Astrocyte (in vitro differentiated cells and primary cell): Measurements from ENCODE around the gene UTF1.

Experiments
- CTCF ChIP-seq: IDR thresholded peaks from 2 replicates; pipeline ENCODE4 v1.5.1; 2011; ENCODE audit warnings: low read depth, mild to moderate bottlenecking, inconsistent platforms, low read length, moderate library complexity; ENCODE audit not compliant: insufficient read depth
- EZH2 ChIP-seq: IDR thresholded peaks from 2 replicates; pipeline ENCODE4 v1.6.1; 2012; ENCODE audit warnings: mild to moderate bottlenecking, low read length, inconsistent platforms; ENCODE audit not compliant: insufficient read depth

DNA sequence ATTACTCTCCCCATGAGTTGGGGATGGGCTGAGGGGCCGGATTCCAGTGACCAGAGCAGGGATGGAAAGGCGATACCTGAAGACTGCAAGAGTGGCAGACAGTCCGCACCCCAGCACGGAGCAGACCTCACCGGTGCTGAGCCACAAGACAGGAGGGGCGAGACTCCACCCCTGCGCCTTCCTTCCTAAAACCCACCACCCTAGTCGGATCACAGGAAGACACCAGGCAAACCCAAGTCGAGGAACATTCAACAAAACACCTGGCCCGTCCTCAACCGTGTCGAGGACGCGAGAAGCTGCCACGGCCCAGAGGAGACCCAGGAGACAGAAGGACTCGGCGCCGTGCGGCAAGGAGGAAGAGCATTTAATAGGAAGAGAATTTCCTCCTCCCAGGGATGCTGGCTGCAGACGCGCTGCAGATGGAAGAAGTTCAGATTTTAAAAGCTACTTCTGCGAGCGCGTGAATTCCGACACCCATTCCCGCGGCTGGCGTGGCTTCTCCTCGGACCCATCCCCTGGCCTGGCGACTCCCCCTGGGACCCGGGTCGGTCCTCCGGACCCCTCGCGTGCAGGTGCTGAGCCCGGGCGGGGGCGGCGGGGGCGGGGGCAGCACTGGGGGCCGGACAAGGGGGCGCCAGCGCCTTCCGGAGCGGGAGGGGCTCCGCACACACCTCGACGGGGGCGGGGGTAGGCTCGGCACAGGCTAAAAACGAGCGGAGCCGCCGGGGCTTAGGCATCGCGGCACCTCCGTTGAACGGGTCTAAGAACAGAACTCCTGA is 563 bp upstream of the UTF1 start:
- TF ChIP-seq EZH2 (peak; percentile 72), CTCF (no peak)
